GM12801 (cell line): ENCODE data around the gene PTPRG.

Experiments used
- CTCF ChIP-seq: IDR thresholded peaks from one replicate; pipeline ENCODE4 v1.5.1; 2011; ENCODE audit warnings: control low read depth; ENCODE audit not compliant: insufficient read length; ENCODE audit errors: extremely low read depth

Gene PTPRG

GRCh38 chr3:62117903-62118548, 556.7 kb downstream of the PTPRG start:
- TF ChIP-seq CTCF, result no peak

GRCh38 chr3:62119139-62119538, 557.8 kb downstream of the PTPRG start:
- TF ChIP-seq CTCF, result no peak

- TF ChIP-seq CTCF, result no peak
These were observed 561.4 kb downstream of the PTPRG start for GRCh38 chr3:62122819-62123218.

- TF ChIP-seq CTCF, result no peak
These were observed 564.0 kb downstream of the PTPRG start for GRCh38 chr3:62125380-62125779.

GRCh38 chr3:62127116-62127515, 565.7 kb downstream of the PTPRG start:
- no peak for TF ChIP-seq CTCF

GRCh38 chr3:62128051-62128450, 566.7 kb downstream of the PTPRG start:
- TF ChIP-seq CTCF, result no peak

GRCh38 chr3:62128681-62129080, 567.3 kb downstream of the PTPRG start:
- no peak for TF ChIP-seq CTCF
